ENCODE results near the gene SLCO2A1.

Gene SLCO2A1

DNA sequence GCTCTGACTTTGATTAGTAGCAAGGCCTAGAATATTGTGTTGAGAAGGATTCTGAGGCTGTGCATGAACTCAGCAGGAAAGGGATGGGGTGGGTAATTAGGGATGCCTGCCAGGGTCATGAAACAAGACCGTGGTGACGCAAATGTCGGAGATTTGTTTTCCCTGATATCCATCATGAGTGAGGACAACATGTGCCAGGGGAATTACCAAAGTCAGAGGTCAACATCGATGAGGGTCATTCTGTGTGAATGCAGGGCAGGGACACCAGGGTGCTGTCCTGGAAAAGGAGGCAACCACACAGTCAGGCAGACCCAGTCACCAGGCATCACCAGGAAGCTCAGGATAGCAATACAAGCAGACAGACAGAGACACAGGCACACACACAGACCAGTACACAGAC is 52.2 kb downstream of the SLCO2A1 start:
- H3K27me3 ChIP-seq, result no peaks in the 10 kb centered on the region
- H3K27ac ChIP-seq, result no peak overlapping the region
- TF ChIP-seq, protein P1, sequence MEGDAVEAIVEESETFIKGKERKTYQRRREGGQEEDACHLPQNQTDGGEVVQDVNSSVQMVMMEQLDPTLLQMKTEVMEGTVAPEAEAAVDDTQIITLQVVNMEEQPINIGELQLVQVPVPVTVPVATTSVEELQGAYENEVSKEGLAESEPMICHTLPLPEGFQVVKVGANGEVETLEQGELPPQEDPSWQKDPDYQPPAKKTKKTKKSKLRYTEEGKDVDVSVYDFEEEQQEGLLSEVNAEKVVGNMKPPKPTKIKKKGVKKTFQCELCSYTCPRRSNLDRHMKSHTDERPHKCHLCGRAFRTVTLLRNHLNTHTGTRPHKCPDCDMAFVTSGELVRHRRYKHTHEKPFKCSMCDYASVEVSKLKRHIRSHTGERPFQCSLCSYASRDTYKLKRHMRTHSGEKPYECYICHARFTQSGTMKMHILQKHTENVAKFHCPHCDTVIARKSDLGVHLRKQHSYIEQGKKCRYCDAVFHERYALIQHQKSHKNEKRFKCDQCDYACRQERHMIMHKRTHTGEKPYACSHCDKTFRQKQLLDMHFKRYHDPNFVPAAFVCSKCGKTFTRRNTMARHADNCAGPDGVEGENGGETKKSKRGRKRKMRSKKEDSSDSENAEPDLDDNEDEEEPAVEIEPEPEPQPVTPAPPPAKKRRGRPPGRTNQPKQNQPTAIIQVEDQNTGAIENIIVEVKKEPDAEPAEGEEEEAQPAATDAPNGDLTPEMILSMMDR (IDR thresholded peaks at IDR 0.05), result no peak
- no peak overlapping the region for H3K4me3 ChIP-seq (ENCODE audit: low read depth in 1 of 2, low read length in 1 of 2)
- H3K4me1 ChIP-seq (ENCODE audit: control insufficient read depth in 1 of 2, insufficient read depth in 1 of 2, low read depth in 1 of 2, low read length in 1 of 2), result no peaks in the 10 kb centered on the region
- no peaks in the 10 kb centered on the region for H3K9me3 ChIP-seq
- no peaks in the 10 kb centered on the region for H3K36me3 ChIP-seq

- Histone ChIP-seq H3K27me3 (no peaks in the 10 kb centered on the region), H3K4me1 (ENCODE audit: control insufficient read depth in 1 of 2, insufficient read depth in 1 of 2, low read depth in 1 of 2, low read length in 1 of 2) (no peaks in the 10 kb centered on the region), H3K36me3 (no peaks in the 10 kb centered on the region), H3K4me3 (ENCODE audit: low read depth in 1 of 2, low read length in 1 of 2) (no peak overlapping the region), H3K9me3 (no peaks in the 10 kb centered on the region), H3K27ac (no peak overlapping the region)
- TF ChIP-seq, protein P1 (IDR thresholded peaks at IDR 0.05), result no peak
Observed at GRCh38 chr3:133973249-133973980, 56.3 kb downstream of the SLCO2A1 start.

DNA sequence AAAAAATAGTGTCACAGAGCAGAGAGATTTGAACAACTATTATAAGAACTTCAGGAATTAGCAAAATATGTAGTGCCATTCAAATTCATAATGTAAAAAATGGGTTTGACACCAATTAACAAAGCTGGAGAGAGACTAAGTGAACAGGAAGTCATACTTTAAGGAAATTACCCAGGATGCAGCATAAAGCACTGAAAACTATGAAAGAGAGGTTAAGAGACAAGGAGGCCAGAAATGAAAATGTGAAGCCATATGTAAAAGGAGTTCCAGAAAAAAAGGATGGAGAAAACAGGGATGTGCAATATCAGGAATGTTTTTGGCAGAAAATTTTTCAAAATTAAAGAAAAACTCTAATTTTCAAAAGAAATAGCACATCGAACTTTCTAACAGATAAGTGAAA is 57.6 kb downstream of the SLCO2A1 start:
- Histone ChIP-seq H3K27ac (no peak overlapping the region), H3K9me3 (no peaks in the 10 kb centered on the region), H3K27me3 (no peaks in the 10 kb centered on the region), H3K4me1 (ENCODE audit: control insufficient read depth in 1 of 2, insufficient read depth in 1 of 2, low read depth in 1 of 2, low read length in 1 of 2) (no peaks in the 10 kb centered on the region), H3K36me3 (no peaks in the 10 kb centered on the region), H3K4me3 (ENCODE audit: low read depth in 1 of 2, low read length in 1 of 2) (no peak overlapping the region)
- TF ChIP-seq, protein P1 (IDR thresholded peaks at IDR 0.05), result no peak

DNA sequence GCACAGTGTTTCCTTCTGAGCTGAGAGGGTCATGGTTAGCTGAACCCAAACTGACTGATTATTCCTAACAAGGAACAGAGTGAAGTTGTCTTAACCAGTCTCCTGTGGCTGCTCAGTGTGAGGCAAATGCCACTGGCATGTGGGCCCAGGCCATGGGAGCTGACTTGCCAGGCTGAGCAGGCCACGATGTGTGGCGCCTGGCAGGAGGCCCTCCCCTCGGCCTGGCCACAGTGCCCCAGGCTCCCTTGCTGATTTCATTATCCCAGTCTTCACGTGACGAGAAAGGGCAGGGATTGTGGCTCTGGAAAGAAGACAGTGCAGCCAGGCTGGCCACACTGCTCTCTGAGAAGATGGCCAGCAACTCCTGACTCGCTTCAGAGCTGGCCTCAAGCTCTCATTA is 58.8 kb downstream of the SLCO2A1 start:
- no peak overlapping the region for H3K4me3 ChIP-seq (ENCODE audit: low read depth in 1 of 2, low read length in 1 of 2)
- no peaks in the 10 kb centered on the region for H3K27me3 ChIP-seq
- TF ChIP-seq, protein P1 (IDR thresholded peaks at IDR 0.05), result no peak
- H3K36me3 ChIP-seq, result no peaks in the 10 kb centered on the region
- no peak overlapping the region for H3K27ac ChIP-seq
- H3K4me1 ChIP-seq (ENCODE audit: control insufficient read depth in 1 of 2, insufficient read depth in 1 of 2, low read depth in 1 of 2, low read length in 1 of 2), result no peaks in the 10 kb centered on the region
- no peaks in the 10 kb centered on the region for H3K9me3 ChIP-seq

- Histone ChIP-seq H3K4me3 (ENCODE audit: low read depth in 1 of 2, low read length in 1 of 2) (no peak overlapping the region), H3K27ac (no peak overlapping the region), H3K9me3 (no peaks in the 10 kb centered on the region), H3K27me3 (no peaks in the 10 kb centered on the region), H3K36me3 (no peaks in the 10 kb centered on the region), H3K4me1 (ENCODE audit: control insufficient read depth in 1 of 2, insufficient read depth in 1 of 2, low read depth in 1 of 2, low read length in 1 of 2) (no peaks in the 10 kb centered on the region)
- TF ChIP-seq, protein P1 (IDR thresholded peaks at IDR 0.05), result no peak
Observed at GRCh38 chr3:133970339-133970738, 59.4 kb downstream of the SLCO2A1 start.

Measured in neutrophil (primary cell).